Measurements from ENCODE around the gene GPLD1. TPM values are rescaled to one million over a fixed set of nuclear protein-coding genes. Genes with fewer than 3 reads are reported as not detected.
A peak's percentile ranks its signal among the peaks of the same experiment; 100 is the strongest.

The GPLD1 gene
- total and polyA plus RNA-seq, 4 donors, result 15.5 to 62.0 (median 22.2) TPM

- peak; percentile 16 for TF ChIP-seq NR2F2 (IDR thresholded peaks at IDR 0.05)
- no peak for TF ChIP-seq REST (IDR thresholded peaks at IDR 0.05)
- peak; percentile 48 to 73 for TF ChIP-seq RXRA (IDR thresholded peaks at IDR 0.05)
- peak; percentile 56 for TF ChIP-seq SP1 (IDR thresholded peaks at IDR 0.05)
- TF ChIP-seq HNF4A (conservative IDR thresholded peaks at IDR 0.05), result peak; percentile 58 to 76
- no peak for TF ChIP-seq FOXA2 (IDR thresholded peaks at IDR 0.05)
- peak; percentile 42 for TF ChIP-seq HNF4G (IDR thresholded peaks at IDR 0.05)
- WGBS, result 11% methylated on average over 36 of the region's 36 CpGs
- Histone ChIP-seq H3K4me3 (ENCODE audit: low read depth in 1 of 3, low read length in 3 of 3) (peak overlapping the region; percentile 73 to 80 (median 78)), H3K36me3 (ENCODE audit: control insufficient read depth in 4 of 4, insufficient read depth in 3 of 4, low read depth in 1 of 4, low read length in 3 of 4) (peaks cover 0 to 8% (median 2%) of the 10 kb centered on the region in 4 donors), H3K27ac (ENCODE audit: low read depth in 1 of 2, low read length in 2 of 2) (peak overlapping the region; percentile 84 to 87), H3K9ac (ENCODE audit: low read depth in 1 of 2, low read length in 2 of 2) (peak overlapping the region in 1 of 2 donors; percentile 24), H3K4me1 (ENCODE audit: control insufficient read depth in 4 of 4, insufficient read depth in 4 of 4, low read length in 3 of 4) (peaks cover 6 to 43% (median 35%) of the 10 kb centered on the region in 4 donors), H3K9me3 (ENCODE audit: control insufficient read depth in 4 of 4, low read length in 3 of 4) (no peaks in the 10 kb centered on the region), H3K27me3 (ENCODE audit: control insufficient read depth in 4 of 4, insufficient read depth in 4 of 4, low read length in 3 of 4) (no peaks in the 10 kb centered on the region)
- DNase-seq (ENCODE audit: low spot score), result peak; percentile 45
Measured at GRCh38 chr6:24493945-24494820, 4.8 kb upstream of the GPLD1 start.

GRCh38 chr6:24492475-24492874, 3.1 kb upstream of the GPLD1 start:
- no peaks in the 10 kb centered on the region for H3K27me3 ChIP-seq (ENCODE audit: control insufficient read depth in 4 of 4, insufficient read depth in 4 of 4, low read length in 3 of 4)
- H3K9ac ChIP-seq (ENCODE audit: low read depth in 1 of 2, low read length in 2 of 2), result no peak overlapping the region
- no peak overlapping the region for H3K27ac ChIP-seq (ENCODE audit: low read depth in 1 of 2, low read length in 2 of 2)
- no peaks in the 10 kb centered on the region for H3K9me3 ChIP-seq (ENCODE audit: control insufficient read depth in 4 of 4, low read length in 3 of 4)
- peaks cover 0 to 5% (median 1%) of the 10 kb centered on the region in 4 donors for H3K36me3 ChIP-seq (ENCODE audit: control insufficient read depth in 4 of 4, insufficient read depth in 3 of 4, low read depth in 1 of 4, low read length in 3 of 4)
- peaks cover 6 to 50% (median 36%) of the 10 kb centered on the region in 4 donors for H3K4me1 ChIP-seq (ENCODE audit: control insufficient read depth in 4 of 4, insufficient read depth in 4 of 4, low read length in 3 of 4)
- TF ChIP-seq GABPA (IDR thresholded peaks at IDR 0.05 in 1 of 2, conservative IDR thresholded peaks at IDR 0.05 in 1 of 2), result no peak
- no peak for TF ChIP-seq RXRA (IDR thresholded peaks at IDR 0.05)
- TF ChIP-seq MAX (IDR thresholded peaks at IDR 0.05), result no peak
- no peak for TF ChIP-seq EGR1 (IDR thresholded peaks at IDR 0.05; ENCODE audit: low read depth in 2 of 2)
- TF ChIP-seq YY1 (IDR thresholded peaks at IDR 0.05), result no peak
- TF ChIP-seq, protein P1, sequence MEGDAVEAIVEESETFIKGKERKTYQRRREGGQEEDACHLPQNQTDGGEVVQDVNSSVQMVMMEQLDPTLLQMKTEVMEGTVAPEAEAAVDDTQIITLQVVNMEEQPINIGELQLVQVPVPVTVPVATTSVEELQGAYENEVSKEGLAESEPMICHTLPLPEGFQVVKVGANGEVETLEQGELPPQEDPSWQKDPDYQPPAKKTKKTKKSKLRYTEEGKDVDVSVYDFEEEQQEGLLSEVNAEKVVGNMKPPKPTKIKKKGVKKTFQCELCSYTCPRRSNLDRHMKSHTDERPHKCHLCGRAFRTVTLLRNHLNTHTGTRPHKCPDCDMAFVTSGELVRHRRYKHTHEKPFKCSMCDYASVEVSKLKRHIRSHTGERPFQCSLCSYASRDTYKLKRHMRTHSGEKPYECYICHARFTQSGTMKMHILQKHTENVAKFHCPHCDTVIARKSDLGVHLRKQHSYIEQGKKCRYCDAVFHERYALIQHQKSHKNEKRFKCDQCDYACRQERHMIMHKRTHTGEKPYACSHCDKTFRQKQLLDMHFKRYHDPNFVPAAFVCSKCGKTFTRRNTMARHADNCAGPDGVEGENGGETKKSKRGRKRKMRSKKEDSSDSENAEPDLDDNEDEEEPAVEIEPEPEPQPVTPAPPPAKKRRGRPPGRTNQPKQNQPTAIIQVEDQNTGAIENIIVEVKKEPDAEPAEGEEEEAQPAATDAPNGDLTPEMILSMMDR (IDR thresholded peaks at IDR 0.05; ENCODE audit: low read depth, low read length, missing input control), result no peak
- TF ChIP-seq REST (IDR thresholded peaks at IDR 0.05), result no peak
- TF ChIP-seq SP1 (IDR thresholded peaks at IDR 0.05), result no peak
- TF ChIP-seq JUND (IDR thresholded peaks at IDR 0.05), result no peak
- no peak for TF ChIP-seq RAD21 (IDR thresholded peaks at IDR 0.05)
- no peak for TF ChIP-seq TAF1 (conservative IDR thresholded peaks at IDR 0.05)
- no peak for TF ChIP-seq ATF3 (IDR thresholded peaks at IDR 0.05)
- no peak for TF ChIP-seq HNF4A (conservative IDR thresholded peaks at IDR 0.05)
- no peak for TF ChIP-seq HNF4G (IDR thresholded peaks at IDR 0.05)
- TF ChIP-seq FOXA1 (IDR thresholded peaks at IDR 0.05), result no peak
- TF ChIP-seq FOXA2 (IDR thresholded peaks at IDR 0.05), result no peak
- no peak for TF ChIP-seq NR2F2 (IDR thresholded peaks at IDR 0.05)
- TF ChIP-seq, protein P2, sequence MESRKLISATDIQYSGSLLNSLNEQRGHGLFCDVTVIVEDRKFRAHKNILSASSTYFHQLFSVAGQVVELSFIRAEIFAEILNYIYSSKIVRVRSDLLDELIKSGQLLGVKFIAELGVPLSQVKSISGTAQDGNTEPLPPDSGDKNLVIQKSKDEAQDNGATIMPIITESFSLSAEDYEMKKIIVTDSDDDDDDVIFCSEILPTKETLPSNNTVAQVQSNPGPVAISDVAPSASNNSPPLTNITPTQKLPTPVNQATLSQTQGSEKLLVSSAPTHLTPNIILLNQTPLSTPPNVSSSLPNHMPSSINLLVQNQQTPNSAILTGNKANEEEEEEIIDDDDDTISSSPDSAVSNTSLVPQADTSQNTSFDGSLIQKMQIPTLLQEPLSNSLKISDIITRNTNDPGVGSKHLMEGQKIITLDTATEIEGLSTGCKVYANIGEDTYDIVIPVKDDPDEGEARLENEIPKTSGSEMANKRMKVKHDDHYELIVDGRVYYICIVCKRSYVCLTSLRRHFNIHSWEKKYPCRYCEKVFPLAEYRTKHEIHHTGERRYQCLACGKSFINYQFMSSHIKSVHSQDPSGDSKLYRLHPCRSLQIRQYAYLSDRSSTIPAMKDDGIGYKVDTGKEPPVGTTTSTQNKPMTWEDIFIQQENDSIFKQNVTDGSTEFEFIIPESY (IDR thresholded peaks at IDR 0.05), result no peak
- H3K4me3 ChIP-seq (ENCODE audit: low read depth in 1 of 3, low read length in 3 of 3), result no peak overlapping the region
- 86% methylated on average over 3 of the region's 3 CpGs for WGBS
- DNase-seq (ENCODE audit: low spot score), result peak; percentile 49
